Upper lobe of left lung (tissue), 6 donors: ENCODE data around the gene INPP4B. TPM values are rescaled to one million over a fixed set of nuclear protein-coding genes. Genes with fewer than 3 reads are reported as not detected.

Experiments
- ATAC-seq, 2 donors: fragments of 200-7000 bp; cut with Tn5 transposase; one replicate each; pipeline ENCODE4 v1.9.1; 2022; ENCODE audit warnings: mild to moderate bottlenecking in 2 of 2, moderate library complexity in 2 of 2; ENCODE audit not compliant: low FRiP score in 2 of 2
- DNase-seq, 2 donors: peaks; one replicate each; pipeline ENCODE4 v3.0.0-alpha.2; 2019 to 2020
- H3K27ac ChIP-seq, 4 donors: fragments of 200-600 bp; sonication (generic); one replicate each; pipeline ENCODE4 v1.5.1; 2016 to 2019
- H3K27me3 ChIP-seq, 4 donors: fragments of 200-600 bp; sonication (generic); one replicate each; pipeline ENCODE4 v1.5.1; 2017 to 2019
- H3K36me3 ChIP-seq, 4 donors: fragments of 200-600 bp; sonication (generic); one replicate each; pipeline ENCODE4 v1.5.1; 2016 to 2019
- H3K4me1 ChIP-seq, 4 donors: fragments of 200-600 bp; sonication (generic); one replicate each; pipeline ENCODE4 v1.5.1; 2018 to 2019
- H3K4me3 ChIP-seq, 4 donors: fragments of 200-600 bp; sonication (generic); one replicate each; pipeline ENCODE4 v1.5.1; 2017 to 2019; ENCODE audit warnings: mild to moderate bottlenecking in 2 of 4, moderate library complexity in 1 of 4
- H3K9me3 ChIP-seq, 4 donors: fragments of 200-600 bp; sonication (generic); one replicate each; pipeline ENCODE4 v1.5.1; 2018 to 2019
- CTCF ChIP-seq, 6 experiments: fragments of 450-650 bp in 4 of 6; fragments of 200-600 bp in 2 of 6; sonication (generic) in 2 of 6; IDR thresholded peaks; one replicate each; pipeline ENCODE4 v1.5.1; 2016 to 2019; ENCODE audit warnings: antibody characterized with exemption in 6 of 6
- EP300 ChIP-seq, 4 donors: sonication (generic); formaldehyde crosslinking; IDR thresholded peaks; one replicate each; pipeline ENCODE4 v1.5.1; 2017; ENCODE audit warnings: antibody characterized with exemption in 4 of 4, control low read depth in 2 of 4
- POLR2A ChIP-seq, 4 donors: fragments of 450-650 bp; IDR thresholded peaks; one replicate each; pipeline ENCODE4 v1.5.1; 2016 to 2017; ENCODE audit warnings: antibody characterized with exemption in 4 of 4, mild to moderate bottlenecking in 2 of 4
- POLR2AphosphoS5 ChIP-seq, 2 donors: sonication (generic); formaldehyde crosslinking; IDR thresholded peaks; one replicate each; pipeline ENCODE4 v1.5.1; 2017; ENCODE audit warnings: antibody characterized with exemption in 2 of 2
- WGBS, 2 donors: methylation state at CpG; one replicate each; pipeline ENCODE4 v1.1.5; 2017 to 2018; 5-methylcytosine and 5-hydroxymethylcytosine counted together
- total RNA-seq, 6 donors: library from RNA; depleted of rRNA in 4 of 6; stranded (reverse); fragments of >200 nt in 4 of 6; gene quantifications; one replicate each; pipeline versions ENCODE4 v1.1.0 to v1.2.1, GENCODE V29; 2016 to 2021
- donor health status: DM: no; HTN: no; CAD: no; lungs with moderate emphysema.
- donor health status: DM: no; HTN: yes; CAD: no; lungs with severe emphysema.

INPP4B gene
- total RNA-seq, 6 donors from 2014 or later, result 4.7 to 31.4 (median 10.4) TPM

GRCh38 chr4:142818476-142818875 is 27.6 kb downstream of the INPP4B start:
- Histone ChIP-seq H3K27ac (peak overlapping the region in 3 of 4 donors; percentile 11 to 30 (median 28)), H3K4me1 (no peaks in the 10 kb centered on the region), H3K27me3 (no peaks in the 10 kb centered on the region), H3K4me3 (no peak overlapping the region), H3K36me3 (no peaks in the 10 kb centered on the region), H3K9me3 (no peaks in the 10 kb centered on the region)
- no peak for DNase-seq
- ATAC-seq, result no peak
- WGBS, 2 donors, result 80 to 90% methylated on average over 4 of the region's 4 CpGs
- TF ChIP-seq POLR2AphosphoS5 (IDR thresholded peaks at IDR 0.05) (no peak), EP300 (IDR thresholded peaks at IDR 0.05) (no peak), POLR2A (IDR thresholded peaks at IDR 0.05) (no peak), CTCF (IDR thresholded peaks at IDR 0.05) (no peak)

GRCh38 chr4:142818031-142818430 is 28.1 kb downstream of the INPP4B start:
- 11 to 23% methylated on average over 1 of the region's 1 CpG for WGBS, 2 donors
- no peaks in the 10 kb centered on the region for H3K27me3 ChIP-seq
- H3K27ac ChIP-seq, result peak overlapping the region in 2 of 4 donors; percentile 11 to 28
- no peak overlapping the region for H3K4me3 ChIP-seq
- TF ChIP-seq POLR2A (IDR thresholded peaks at IDR 0.05), result no peak
- no peak for TF ChIP-seq CTCF (IDR thresholded peaks at IDR 0.05)
- no peak for DNase-seq
- ATAC-seq, result no peak
- H3K9me3 ChIP-seq, result no peaks in the 10 kb centered on the region
- H3K4me1 ChIP-seq, result no peaks in the 10 kb centered on the region
- H3K36me3 ChIP-seq, result no peaks in the 10 kb centered on the region

GRCh38 chr4:142817442-142817841 is 28.7 kb downstream of the INPP4B start:
- H3K9me3 ChIP-seq, result no peaks in the 10 kb centered on the region
- WGBS, 2 donors, result 32 to 36% methylated on average over 6 of the region's 6 CpGs
- no peak for TF ChIP-seq CTCF (IDR thresholded peaks at IDR 0.05)
- TF ChIP-seq EP300 (IDR thresholded peaks at IDR 0.05), result no peak
- no peak for TF ChIP-seq POLR2A (IDR thresholded peaks at IDR 0.05)
- no peak for TF ChIP-seq POLR2AphosphoS5 (IDR thresholded peaks at IDR 0.05)
- H3K27ac ChIP-seq, result peak overlapping the region in 2 of 4 donors; percentile 11 to 28
- H3K36me3 ChIP-seq, result no peaks in the 10 kb centered on the region
- ATAC-seq (peak in 1 of 2 donors; percentile 68), DNase-seq (no peak)
- no peaks in the 10 kb centered on the region for H3K27me3 ChIP-seq
- H3K4me1 ChIP-seq, result no peaks in the 10 kb centered on the region
- H3K4me3 ChIP-seq, result no peak overlapping the region

- no peak for TF ChIP-seq CTCF (IDR thresholded peaks at IDR 0.05)
- no peak for TF ChIP-seq POLR2AphosphoS5 (IDR thresholded peaks at IDR 0.05)
- TF ChIP-seq EP300 (IDR thresholded peaks at IDR 0.05), result no peak
- TF ChIP-seq POLR2A (IDR thresholded peaks at IDR 0.05), result no peak
- Histone ChIP-seq H3K27ac (no peak overlapping the region), H3K27me3 (no peaks in the 10 kb centered on the region), H3K4me1 (no peaks in the 10 kb centered on the region), H3K36me3 (no peaks in the 10 kb centered on the region), H3K9me3 (no peaks in the 10 kb centered on the region), H3K4me3 (no peak overlapping the region)
- WGBS, 2 donors, result 24 to 25% methylated on average over 1 of the region's 1 CpG
- ATAC-seq, result peak in 1 of 2 donors; percentile 54
- no peak for DNase-seq
These were observed 30.3 kb downstream of the INPP4B start for GRCh38 chr4:142815834-142816233.

- Histone ChIP-seq H3K36me3 (no peaks in the 10 kb centered on the region), H3K27me3 (no peaks in the 10 kb centered on the region), H3K4me1 (no peaks in the 10 kb centered on the region), H3K4me3 (no peak overlapping the region), H3K27ac (no peak overlapping the region), H3K9me3 (no peaks in the 10 kb centered on the region)
- no peak for DNase-seq
- 87 to 95% methylated on average over 2 of the region's 2 CpGs for WGBS, 2 donors
- TF ChIP-seq EP300 (IDR thresholded peaks at IDR 0.05) (no peak), POLR2A (IDR thresholded peaks at IDR 0.05) (no peak), POLR2AphosphoS5 (IDR thresholded peaks at IDR 0.05) (no peak), CTCF (IDR thresholded peaks at IDR 0.05) (no peak)
- ATAC-seq, result no peak
These were observed 32.7 kb downstream of the INPP4B start for GRCh38 chr4:142813388-142813787.
